ENCODE results near the gene MAN1B1.

MAN1B1 gene

DNA sequence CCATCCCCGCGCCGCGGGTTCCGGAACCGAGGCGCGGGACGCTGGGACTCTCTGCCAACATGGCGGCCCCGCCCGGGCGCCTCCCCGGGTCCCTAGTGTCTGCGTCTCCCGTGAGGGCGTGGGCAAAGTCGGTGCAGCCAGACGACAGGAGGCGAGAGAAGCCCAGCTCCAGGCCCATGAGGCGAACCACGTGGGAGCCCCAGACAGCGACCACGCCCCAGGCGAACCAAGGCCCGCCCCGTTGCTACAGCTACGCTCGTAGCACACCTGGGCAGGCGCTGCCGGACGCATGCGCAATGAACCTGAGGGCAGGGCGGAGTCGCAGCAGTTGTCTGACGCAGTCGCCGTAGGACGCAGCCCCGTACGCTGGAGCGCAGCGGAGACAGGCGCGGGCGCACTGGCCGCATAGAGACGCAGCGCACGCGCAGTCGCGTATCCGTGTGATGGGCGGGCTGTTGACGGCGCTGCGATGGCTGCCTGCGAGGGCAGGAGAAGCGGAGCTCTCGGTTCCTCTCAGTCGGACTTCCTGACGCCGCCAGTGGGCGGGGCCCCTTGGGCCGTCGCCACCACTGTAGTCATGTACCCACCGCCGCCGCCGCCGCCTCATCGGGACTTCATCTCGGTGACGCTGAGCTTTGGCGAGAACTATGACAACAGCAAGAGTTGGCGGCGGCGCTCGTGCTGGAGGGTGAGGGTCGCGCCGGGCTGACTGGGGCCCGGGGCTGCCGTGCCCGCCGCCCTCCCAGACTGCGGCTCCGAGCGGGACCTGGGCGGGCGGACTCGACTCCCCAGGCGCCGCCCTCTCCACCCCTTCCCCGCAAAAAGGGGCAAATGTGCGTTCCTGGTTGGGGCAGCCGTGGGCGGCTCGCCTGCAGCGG lies at the start of gene MAN1B1:
MAN1B1 (plus strand) TSS at position 455 of the 878 bp plus-strand sequence; CDS start at position 470, 15 bp downstream.
- peak; percentile 99 for DNase-seq (ENCODE audit: low spot score)

DNA sequence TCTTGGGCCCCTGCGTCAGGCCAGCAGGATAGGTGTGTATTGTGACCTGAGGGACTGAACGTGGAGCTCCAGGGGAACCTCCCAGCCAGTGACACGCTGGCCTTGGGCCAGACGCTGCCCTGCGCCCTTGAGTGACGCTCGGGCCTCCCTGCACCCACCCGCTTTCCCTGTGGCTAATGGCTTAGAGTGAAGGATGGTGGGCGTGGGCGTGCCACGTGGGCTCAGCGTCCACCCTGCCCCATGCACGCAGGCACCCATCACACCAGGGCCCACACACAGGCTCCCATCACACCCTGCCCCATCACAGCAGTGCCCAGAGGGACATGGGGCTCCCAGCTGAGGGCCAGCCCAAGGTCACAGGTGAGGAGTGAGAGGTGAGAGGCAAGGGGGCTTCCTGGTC lies 49.8 kb upstream of the MAN1B1 start:
- no peak for DNase-seq (ENCODE audit: low spot score)

DNA sequence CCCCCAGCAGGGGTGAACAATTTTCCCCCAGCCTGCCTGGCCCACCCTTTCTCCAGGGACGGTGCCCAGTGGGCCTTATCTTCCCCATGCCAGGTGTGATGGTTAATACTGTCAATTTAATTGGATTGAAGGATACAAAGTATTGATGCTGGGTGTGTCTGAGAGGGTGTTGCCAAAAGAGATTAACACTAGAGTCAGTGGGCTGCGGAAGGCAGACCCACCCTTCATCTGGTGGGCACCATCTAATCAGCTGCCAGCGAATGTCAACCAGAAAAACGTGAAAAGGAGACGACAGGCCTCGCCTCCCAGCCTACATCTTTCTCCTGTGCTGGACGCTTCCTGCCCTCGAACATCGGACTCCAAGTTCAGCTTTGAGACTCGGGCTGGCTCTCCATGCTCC lies 49.3 kb upstream of the MAN1B1 start:
- no peak for DNase-seq (ENCODE audit: low spot score)

DNA sequence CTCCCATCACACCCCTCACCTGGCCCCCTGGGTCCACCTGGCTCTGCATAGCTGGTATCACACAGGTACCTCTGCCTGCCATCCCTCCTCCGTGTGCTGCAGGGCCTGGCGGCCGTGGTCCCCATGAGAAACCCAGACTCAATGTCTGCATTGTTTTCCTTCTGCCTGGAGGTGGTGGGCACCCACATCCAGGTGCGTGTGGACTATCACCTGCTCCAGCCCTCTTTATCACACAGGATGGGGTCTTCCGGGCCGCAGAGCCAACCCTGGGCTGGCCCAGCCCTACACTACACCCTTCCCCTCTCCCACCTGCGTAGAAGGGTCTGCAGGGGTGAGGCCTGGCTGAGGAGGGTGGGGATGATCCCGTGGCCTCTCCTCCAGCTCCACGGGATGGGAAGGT lies 47.9 kb upstream of the MAN1B1 start:
- DNase-seq (ENCODE audit: low spot score), result no peak

DNA sequence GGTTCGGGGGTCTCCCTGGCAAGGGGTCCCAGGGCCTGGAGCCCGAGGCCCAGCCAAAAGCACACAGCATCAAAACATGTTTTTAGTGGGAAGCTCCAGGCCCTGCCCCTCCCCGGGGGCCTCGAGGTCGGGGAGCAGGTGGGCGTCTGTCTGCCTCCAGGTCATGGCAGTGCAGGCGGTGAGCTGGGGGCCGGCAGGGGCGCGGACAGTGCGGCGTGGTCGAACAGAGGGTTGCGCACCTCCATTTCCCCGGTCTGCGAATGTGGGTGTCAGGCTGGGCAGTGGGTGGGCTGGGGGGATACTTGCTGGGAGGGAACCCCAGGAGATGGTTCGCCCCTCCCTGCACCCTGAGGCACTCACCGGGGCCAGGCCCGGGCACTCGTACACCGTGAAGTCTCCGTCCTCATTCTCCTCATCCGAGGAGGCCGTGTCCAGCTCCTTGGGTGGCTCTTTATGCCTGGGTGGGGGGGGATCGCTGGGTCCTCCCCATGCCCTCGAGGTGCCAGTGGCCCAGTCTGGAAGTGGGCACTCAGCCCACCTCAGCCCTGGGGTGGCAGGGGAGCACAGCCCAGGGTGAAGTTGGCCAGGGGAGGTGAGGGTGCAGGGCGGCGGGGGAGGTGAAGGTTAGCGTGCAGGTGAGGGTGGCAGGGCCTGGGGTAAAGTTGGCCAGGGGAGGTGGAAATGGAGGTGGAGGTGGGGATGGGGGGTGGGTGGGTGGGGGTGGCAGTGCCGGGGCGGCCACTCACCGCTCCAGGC lies 47.0 kb upstream of the MAN1B1 start:
- DNase-seq (ENCODE audit: low spot score), result no peak

DNA sequence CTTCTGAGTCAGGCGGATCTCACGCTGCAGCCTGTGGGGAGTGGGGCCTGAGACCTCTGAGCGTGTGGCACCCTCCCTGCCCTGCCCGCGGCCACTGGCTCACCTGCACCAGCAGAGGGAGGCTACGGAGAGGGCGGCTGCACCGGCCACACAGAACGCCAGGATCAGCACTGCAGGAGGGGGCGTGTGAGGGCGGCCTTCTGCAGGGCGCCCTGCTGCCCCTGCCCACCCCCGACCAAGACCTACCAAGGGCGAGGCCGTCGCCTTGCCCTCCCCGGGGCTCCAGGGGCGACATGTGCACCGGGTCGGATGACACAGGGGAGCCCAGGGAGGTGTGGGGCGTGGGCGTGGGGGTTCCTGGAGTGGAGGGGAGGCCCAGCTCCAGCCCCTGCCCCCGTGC lies 46.2 kb upstream of the MAN1B1 start:
- DNase-seq (ENCODE audit: low spot score), result no peak

DNA sequence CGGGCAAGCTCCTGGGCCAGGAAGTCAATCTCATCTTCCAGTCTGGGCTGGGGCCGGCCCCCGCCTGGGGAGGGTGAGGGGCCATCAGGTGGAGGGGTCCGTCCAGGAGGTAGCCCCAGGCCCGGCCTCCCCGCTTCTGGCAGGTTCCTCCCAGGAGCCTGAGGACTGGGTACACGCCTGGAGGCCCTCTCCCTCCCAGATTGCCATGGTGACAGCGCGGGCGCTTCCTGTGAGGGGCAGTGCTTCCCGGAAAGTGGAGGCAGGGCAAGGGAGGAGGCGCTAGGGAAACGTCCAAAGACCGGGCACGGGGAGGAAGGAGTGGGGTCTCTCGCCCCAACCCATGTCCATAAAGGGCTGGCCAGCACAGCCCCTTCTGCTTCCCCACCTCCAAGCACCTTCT lies 45.7 kb upstream of the MAN1B1 start:
- DNase-seq (ENCODE audit: low spot score), result no peak

DNA sequence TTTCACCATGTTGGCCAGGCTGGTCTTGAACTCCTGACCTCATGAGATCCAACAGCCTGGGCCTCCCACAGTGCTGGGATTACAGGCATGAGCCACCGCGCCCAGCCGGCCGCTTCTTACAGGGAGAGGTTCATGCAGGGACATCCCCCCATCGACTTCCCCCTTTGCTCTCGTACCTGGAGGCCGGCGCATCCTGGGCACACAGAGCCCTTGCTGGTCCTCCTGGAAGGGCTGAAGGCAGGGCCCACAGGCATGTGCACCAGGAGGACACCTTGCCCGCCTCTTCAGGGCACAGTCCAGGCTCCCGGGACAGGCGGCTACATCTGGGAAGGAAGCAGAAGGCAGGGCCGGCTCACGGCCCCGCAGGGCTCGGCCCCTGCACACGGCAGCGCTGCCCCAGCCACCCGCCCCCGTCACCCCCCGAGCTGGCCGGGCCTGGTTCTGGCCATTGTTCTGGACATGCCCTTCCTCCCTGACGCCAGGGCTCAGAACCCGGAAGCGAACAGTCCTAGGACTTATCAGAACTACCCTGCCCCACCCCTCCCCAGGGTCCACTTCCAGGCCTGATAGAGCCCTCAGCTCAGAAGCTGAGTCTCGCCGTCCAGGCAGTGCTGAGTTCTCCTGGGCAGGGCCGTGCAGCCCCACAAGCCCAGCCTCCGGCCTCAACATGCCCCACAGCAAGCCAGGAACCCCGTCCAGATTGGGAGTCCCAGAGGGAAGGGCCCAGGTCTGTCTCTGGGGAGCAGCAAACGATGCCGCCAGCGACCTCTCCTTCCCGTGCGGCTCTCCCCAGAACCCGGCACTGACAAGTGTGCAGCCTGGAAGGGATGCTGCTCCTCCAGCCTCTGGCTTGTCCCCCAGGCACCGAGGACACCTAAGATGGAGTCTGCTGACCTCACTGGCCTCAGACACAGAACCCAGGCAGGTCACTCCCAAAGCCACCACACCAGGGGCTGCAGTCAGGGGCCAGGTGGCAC lies 43.7 kb upstream of the MAN1B1 start:
- no peak for DNase-seq (ENCODE audit: low spot score)

DNA sequence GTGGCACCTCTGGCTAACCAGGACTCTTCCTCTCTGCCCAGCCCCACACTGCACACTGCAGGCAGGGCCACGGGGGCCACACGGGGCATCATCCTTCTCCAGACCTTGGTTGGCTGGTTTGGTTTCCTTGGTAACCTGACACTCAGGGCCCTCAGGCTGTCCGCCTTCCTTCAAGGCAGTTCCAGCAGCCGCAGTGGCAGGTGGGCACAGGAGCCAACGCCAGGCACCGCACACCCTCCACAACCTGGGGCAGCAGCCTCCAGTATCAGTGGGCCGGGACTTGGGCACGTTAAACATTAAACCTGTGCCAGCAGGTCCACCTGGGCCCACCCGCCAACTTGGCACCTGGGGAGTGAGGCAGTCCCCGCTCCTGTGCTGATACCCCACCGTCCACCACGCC lies 42.7 kb upstream of the MAN1B1 start:
- DNase-seq (ENCODE audit: low spot score), result no peak

DNA sequence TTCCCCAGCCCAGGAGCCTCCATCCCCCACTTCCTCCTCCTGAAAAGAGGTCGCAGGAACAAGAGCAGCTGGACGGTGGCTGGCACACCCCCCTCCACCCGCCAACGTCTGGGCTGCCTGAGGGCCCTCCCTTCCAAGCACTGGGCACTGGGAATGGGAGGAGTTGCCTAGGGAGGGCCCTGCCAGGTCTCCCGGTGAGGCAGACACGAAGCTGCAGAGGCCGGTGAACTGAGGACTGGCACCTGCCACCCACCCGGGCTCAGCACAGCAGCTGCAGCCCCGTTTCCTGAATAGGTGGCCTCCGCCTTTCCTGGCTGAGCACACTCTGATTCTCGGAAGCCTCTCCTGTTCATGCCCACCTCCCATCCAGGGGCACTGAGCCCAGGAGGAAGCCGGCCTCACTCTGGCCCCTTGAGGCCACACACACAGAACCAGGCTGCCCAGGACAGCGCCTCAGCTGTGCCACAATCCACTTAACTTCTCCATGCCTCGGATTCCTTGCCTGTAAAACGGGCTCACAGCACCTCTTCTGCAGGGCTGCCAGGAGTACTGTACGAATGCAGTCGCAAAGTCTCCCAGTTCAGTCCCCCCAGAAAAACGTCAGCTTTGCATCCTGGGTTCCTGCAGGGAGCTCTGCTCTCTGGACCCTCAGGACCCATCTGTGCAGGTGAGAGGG lies 42.1 kb upstream of the MAN1B1 start:
- no peak for DNase-seq (ENCODE audit: low spot score)

DNA sequence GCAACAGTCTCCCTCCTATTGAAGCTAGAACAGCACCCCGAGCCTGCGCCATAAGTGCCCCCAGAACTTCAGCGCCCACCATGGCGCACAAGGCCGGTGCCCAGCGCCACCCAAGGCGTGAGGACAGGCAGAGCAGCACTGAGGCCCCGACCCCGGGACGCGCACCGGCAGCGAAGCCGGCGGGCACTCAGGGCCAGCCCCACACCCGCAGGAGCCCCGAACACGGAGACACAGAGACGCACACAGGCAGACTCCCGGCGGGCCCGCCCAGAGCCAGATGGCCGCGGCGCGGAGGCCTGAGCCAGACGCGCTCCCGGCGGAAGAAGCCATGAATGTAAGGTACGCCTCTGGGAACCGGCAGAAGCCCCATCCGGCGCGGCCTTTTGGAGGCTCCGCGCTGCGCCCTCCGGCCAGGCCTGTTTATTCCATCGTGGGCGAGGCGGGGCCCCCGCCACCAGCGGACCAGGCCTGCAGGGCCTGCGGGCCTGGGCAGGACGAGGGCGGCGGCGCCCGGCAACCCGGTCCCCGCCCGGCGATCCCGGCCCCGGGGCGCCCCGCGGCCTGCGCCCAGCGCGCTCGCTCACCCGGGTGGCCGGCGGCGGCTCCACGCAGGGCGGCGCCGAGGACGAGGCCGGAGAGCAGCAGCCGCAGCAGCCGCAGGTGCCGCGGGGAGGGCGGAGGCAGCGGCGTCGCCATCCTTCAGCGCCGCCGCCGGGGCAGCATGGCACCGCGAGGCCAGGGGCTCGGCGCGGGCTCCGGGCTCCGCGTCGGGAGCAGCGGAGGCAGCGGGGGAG lies 41.3 kb upstream of the MAN1B1 start:
- DNase-seq (ENCODE audit: low spot score), result peak; percentile 62

DNA sequence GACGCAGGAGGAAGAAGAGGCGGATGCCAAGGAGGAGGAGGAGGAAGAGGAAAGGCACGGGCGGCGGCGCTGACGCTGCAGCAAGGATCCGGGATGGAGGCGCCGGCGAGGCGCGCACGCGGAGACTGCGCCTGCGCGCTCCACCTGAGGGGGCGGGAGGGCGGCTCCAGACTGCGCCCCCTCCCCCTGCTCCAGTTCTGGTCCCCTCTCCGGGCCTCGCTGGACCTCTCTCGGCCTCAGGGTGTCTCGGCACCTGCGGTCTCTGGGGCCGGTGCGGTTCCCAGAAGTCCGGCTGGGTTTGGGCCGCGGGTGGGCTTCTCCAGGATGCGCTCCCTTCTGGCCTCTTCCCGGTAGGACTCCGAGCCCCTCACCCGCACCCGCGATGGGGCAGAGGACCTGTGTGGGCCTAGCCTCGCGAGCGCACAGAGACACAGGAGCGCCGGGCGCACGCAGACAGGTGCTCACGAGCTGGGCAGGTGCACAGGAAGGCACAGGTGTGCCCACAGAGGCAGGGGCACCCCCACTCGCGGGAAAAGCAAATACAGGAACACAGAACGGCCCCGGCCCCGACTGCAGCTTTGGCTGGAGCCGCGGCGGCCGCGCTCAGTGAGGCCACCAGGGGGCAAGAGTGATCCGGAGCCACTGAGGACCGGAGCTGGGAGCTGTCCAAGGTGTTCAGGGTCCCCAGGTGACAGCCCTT lies 40.5 kb upstream of the MAN1B1 start, which contains the start of gene NPDC1:
NPDC1 (minus strand) TSS at position 90 of the 700 bp plus-strand sequence. CDS start 188 bp downstream, outside the sequence.
- peak; percentile 91 for DNase-seq (ENCODE audit: low spot score)

DNA sequence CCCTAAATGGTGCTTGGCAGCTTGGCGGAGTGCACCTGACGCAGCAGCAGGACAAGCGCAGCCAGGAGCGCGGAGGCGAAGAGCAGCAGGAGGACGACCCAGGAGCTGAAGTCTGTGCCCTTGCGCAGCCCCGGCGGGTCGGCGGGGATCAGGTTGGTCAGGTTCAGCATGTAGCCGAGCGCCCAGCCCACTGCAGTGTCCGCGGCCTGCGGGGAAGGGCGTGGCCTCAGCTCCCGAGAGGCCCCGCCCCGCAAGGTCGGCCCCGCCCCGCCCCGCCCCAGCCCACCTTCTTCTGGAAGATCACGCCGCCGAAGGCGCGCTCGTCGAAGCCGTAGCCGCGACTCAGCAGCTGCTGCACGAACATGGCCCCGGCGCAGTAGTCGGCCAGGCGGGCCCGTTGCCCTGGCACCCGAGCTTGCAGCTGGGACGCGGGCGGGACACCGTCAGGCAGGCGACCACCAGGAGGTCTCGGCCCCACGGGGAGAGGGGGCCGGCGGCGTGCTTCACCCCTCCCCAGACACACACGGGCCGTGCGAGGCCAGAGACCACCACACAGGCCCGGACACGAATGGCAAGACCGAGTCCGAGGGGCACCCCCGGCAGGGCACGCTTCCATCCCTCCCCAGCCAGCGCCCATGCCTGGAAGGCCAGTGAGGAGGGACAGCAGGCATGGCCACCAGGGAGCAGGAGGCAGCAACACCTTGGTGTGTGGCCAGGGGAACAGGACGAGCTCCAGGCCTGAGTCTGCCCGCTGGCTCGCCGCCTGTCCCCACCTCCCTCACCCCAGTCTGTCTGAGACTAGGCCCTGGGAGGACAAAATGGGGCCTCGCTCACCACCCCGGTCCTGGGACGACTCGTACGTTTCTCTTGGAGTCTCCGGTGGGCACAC lies 37.9 kb upstream of the MAN1B1 start:
- no peak for DNase-seq (ENCODE audit: low spot score)

DNA sequence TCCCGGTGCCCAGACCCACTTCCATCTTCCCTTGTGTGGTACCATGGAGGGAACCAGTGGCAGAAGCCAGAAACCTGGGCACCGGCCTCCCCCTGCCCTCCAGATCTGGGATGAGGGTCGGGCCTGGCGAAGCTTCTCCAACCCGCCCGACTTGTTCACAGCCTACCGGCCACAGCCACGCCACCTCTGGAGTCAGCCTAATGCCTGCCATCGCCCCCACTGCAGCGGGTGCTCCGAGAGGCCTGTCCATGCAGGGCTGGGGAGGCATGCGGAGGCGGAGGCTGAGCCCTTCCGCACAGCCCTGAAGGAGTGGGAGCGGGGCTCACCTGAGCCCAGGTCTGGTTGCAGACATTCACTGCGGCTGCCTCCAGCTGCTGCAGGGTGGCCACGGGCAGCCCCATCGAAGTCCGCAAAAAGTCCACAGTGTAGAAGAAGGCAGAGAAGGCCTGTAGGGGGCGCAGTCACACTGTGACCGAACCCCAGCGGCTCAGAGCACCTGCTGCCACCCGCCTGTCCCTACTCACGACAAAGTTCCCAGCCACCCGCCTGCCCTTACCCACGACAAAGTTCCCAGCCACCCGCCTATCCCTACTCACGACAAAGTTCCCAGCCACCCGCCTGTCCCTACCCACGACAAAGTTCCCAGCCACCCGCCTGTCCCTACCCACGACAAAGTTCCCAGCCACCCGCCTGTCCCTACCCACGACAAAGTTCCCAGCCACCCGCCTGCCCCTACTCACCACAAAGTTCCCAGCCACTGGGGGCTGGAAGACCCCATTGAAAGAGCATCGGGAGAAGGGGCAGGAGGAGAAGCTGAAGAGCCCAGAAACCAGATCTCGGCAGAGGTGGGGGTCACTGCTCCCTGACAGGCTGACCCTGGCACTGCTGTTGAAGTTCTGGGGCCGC lies 37.0 kb upstream of the MAN1B1 start:
- peak; percentile 55 for DNase-seq (ENCODE audit: low spot score)

DNA sequence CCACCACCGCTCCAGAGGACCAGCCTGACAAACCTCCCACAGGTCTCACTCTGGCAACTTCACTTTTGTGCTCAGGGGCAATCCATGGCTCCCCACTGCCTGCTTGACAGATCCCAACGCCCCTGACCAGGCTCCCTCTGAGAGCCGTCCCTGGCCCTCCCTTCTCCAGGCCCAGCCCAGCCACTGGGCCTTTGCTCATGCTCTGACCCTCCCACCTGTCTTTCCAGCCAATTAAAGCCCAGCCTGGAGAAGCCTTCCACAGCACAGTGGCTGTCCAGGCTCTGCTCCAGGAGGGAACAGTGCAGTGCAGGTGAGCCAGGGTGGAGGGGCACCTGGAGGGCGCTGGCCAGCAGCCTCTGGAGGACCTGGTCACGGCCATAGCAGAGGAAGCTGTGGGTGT lies 36.2 kb upstream of the MAN1B1 start:
- DNase-seq (ENCODE audit: low spot score), result no peak

DNA sequence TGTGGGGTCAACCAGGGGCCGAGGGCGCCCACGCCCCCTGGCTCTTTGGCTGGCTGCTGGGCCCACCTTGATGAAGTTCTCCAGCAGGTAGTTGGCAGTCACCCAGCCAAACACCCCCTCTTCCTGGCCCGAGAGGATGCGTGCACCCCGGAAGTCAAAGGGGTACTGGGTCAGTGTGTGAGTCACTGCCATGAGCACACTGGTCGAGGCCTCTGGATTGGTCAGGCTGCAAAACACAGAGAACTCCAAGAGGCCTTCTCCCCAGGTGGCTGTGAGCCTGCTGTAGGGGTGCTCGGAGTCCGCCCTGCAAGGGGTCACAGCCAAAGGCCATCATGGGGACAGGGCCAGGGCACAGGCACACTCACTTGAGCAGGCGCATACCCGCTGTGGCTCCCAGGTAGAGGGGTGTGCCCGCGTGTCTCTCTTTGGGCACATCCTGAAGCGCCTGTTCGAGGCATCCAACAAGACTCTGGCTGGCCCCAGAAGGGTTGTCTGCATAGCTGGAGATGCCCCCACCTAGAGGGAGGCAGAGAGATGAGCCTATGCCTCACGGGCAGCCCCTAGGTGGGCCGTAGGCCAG lies 35.5 kb upstream of the MAN1B1 start:
- DNase-seq (ENCODE audit: low spot score), result no peak

DNA sequence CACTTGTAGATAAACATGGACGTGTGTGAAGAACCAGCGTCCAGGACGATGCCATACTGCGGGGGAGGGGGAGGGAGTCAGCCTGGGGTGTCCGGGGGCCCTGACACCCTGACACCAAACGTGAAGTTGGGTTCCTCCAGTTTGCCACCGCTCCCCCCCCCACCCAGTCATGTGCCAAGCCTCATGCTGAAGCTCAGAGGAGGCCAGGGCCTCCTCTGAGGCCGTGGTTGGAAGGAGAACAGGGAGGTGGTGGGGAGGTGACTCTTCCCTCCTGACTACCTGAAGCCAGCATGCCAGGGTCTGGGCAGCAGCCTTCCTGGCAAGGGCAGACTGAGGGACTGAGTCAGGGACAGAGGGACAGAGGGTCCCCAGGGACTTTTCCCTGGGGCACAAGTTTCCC lies 34.5 kb upstream of the MAN1B1 start:
- no peak for DNase-seq (ENCODE audit: low spot score)

Data from AG08395 (cell line).